Measurements from ENCODE around the gene KRTAP13-2.

GRCh38 chr21:30337276-30337744 lies 34.8 kb downstream of the KRTAP13-2 start, which contains the start of gene KRTAP27-1:
- TF ChIP-seq EZH2 (IDR thresholded peaks at IDR 0.05; ENCODE audit: low read depth) (no peak), CTCF (conservative IDR thresholded peaks at IDR 0.05) (no peak)
